Measurements from ENCODE around the gene METTL16.
"Not testable (repeated sequence)": the region's sequence is repeated elsewhere in the genome, so short reads cannot be mapped to it uniquely, and the experiment has no call there.

METTL16 gene

DNA sequence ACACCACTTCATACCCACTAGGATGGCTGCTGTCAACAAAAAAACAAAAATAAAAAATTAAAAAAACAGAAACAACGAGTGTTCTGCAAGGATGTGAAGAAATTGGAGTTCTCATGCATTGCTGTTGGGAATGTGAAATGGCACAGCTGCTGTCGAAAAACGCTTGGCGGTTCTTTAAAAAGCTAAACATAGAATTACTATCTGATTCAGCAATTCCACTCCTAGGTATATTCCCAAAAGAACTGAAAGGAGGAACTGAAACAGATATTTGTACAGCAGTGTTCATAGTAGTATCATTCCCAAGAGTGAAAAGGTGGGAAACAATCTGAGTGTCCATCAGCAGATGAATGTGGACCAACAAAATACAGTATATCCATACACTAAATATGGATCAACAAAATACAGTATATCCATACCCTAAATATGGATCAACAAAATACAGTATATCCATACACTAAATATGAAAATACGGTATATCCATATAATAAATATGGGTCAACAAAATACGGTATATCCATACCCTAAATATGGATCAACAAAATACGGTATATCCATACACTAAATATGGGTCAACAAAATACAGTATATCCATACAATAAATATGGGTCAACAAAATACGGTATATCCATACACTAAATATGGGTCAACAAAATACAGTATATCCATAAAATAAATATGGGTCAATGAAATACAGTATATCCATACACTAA lies 8.7 kb downstream of the METTL16 start:
- no peak for DNase-seq

DNA sequence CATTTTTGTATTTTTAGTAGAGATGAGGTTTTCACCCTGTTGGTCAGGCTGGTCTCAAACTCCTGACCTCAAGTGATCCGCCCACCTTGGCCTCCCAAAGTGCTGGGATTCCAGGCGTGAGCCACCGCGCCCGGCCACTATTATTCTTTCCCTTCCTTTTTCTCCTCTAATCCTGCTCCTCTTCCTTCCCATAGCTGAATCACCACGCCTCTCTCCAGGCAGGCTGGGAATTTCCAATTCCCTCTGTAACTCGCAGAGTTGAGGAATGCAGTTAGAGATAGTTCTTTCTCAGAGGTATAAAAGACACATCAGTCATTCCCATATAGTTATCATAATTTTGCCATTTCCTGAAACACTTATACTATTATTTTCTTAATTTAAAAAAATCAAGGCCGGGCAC lies 11.2 kb downstream of the METTL16 start:
- DNase-seq: no peak

DNA sequence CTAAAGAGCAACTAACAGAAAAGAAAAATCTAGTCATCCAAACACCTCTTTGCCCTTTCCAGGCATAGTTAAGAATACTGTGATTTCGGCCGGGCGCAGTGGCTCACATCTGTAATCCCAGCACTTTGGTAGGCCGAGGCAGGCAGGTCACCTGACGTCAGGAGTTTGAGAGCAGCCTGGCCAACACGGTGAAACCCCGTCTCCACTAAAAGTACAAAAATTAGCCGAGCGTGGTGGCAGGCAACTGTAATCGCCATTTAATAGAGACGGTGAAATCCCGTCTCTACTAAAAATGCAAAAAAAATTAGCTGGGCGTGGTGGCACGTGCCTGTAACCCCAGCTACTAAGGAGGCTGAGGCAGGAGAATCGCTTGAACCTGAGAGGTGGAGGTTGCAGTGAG lies 22.4 kb downstream of the METTL16 start:
- DNase-seq: not testable (repeated sequence)

GRCh38 chr17:2487306-2487705 lies 24.4 kb downstream of the METTL16 start:
- no peak for DNase-seq

DNA sequence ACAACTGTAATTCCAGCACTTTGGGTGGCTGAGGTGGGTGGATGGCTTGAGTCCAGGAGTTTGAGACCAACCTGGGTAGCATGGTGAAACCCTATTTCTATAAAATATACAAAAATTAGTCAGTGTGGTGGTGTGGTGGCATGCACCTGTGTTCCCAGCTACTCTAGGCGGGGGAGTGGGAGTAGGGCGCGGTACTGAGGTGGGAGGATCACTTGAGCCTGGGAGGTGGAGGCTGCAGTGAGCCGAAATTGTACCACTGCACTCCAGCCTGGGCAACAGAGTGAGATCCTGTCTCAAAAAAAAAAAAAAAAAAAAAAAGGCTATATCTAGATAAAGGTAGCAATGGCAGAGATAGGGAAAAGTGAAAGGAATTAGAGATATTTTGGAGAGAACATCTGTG lies 25.0 kb downstream of the METTL16 start:
- DNase-seq: not testable (repeated sequence)

DNA sequence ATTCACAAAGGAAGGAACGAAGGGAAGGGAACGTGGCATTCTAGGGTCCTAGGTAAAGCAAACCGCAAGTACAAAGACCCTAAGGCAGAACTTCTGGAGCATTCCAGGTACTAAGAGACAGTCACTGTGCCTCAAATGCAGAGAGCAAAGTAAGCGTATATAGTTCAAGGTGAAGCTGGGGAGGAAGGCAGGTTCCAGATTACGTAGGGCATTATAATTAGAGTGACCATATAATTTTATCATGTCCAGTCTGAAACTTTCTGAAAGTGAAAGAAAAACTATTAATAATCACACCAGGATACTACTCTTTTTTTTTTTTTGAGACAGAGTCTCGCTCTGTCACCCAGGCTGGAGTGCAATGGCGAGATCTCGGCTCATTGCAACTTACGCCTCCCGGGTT lies 25.7 kb downstream of the METTL16 start:
- no peak for DNase-seq

DNA sequence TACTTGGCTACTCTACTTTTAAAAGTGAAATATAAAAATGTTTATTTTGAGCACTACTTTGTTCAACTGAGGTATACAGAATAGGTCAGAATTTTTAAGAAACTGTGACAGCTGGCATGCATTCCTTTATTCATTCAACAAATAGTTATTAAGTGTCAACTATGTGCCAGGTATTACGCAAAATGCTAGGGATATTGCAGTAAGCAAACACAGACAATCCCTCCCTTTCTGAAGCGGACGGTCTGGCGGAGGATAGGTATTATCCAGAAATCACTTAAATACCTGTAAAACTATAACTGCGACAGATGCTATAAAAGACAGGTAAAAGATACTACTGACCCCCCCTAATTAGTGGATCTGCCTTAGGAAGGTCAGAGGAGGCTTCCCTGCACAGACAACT lies 26.1 kb downstream of the METTL16 start:
- DNase-seq: no peak

DNA sequence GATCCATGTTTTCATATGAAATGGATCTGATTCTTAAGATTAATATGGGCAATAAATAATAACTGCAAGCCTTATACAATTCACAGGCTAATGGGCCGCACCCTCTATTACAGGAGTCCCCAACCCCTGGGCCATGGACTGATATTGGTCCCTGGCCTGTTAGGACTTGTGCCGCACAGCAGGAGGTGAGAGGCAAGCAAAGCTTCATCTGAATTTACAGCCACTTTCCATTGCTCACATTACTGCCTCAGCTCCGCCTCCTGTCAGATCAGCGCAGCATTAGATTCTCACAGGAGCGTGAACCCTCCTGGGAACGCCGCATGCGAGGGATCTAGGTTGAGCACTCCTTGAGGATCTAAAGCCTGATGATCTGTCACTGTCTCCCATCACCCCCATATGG lies 26.8 kb downstream of the METTL16 start:
- DNase-seq: no peak

- no peak for DNase-seq
Observed at GRCh38 chr17:2483084-2483483, 28.6 kb downstream of the METTL16 start.

DNA sequence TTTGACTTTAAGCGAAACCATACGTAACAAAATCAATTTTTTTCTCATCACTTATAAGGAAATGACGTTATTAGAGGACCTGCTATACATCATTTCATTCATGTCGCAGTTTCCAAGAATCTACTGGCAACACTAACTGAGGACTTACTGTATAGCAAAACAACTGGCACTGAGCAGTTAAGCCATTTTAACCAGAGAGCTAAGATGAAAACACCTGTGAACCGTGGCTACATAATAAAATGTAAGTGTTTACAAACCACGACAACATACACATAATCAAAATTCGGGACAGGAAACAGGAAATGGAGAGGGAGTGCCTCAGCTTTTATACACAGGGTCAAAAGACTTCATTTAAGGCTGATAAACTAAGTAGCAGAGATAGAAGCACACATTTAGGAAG lies 29.5 kb downstream of the METTL16 start:
- peak; percentile 62 for DNase-seq

GRCh38 chr17:2481760-2482159 lies 29.9 kb downstream of the METTL16 start:
- no peak for DNase-seq

GRCh38 chr17:2478458-2478857 lies 33.2 kb downstream of the METTL16 start:
- no peak for DNase-seq

DNA sequence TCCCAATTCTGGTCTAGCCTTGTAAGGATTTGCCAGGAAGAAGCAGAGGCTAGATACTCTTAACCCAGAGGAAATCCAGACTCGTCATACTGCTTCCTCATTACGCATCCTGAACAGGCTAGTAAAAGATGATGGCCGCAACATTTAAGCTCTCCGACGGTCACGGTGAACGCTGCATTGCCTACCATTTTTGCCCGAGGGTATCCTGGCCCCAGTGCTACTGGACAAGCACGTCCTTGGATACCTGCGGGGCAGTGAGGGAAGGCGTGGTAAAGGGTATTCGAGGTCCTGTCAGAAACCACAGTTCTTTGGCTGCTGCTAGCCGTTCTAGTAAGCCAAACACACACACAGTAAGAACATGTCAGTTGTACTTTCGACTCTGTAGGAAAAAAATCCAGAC lies 36.6 kb downstream of the METTL16 start:
- DNase-seq: no peak

DNA sequence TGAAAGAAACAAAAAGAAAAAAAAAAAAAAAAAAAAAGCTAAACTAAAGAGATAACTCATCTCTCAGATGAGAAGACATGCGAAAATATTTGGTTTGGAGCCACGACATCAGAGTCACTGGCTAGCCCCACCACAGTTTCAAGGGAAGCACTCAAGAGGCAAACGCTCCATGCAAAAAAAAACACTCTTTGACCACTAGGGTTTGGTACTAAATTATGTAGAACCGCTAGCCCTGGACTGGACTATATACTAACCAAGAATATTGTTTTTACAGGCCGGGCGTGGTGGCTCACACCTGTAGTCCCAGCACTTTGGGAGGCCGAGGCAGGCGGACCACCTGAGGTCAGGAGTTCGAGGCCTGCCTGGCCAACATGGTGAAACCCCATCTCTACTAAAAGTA lies 37.3 kb downstream of the METTL16 start:
- no peak for DNase-seq

GRCh38 chr17:2468270-2468669 lies 43.4 kb downstream of the METTL16 start:
- no peak for DNase-seq

DNA sequence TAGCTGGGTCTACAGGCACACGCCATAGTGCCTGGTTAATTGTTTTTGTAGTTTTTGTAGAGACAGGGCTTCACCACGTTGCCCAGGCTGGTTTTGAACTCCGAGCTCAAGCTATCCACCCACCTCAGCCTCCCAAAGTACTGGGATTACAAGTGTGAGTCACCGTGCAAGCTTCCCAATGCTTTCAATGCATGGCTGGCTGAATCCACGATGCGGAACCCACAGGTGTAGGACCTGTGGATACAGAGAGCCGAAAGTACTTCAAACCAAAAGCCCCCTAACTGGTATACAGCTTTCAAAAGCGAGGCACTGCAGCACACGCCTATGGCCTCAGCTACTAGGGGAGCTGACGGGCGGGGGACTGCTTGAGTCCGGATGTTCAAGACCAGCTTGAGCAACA lies 44.8 kb downstream of the METTL16 start:
- DNase-seq: no peak

DNA sequence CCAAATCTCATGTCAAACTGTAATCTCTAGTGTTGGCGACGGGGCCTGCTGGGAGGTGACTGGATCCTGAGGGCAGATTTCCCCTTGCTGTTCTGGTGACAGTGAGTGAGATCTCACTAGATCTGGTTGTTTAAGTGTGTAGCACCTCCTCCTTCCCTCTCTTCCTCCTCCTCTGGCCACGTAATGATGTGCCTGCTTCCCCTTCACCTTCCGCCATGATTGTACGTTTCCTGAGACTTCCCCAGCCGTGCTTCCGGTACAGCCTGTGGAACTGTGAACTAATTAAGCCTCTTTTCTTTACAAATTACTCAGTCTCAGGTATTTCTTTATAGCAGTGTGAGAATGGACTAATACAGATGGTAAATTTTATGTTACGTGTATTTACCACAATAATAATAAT lies 49.2 kb downstream of the METTL16 start:
- no peak for DNase-seq

- DNase-seq: no peak
Observed at GRCh38 chr17:2459917-2460271, 51.8 kb downstream of the METTL16 start.

GRCh38 chr17:2457913-2458312 lies 53.8 kb downstream of the METTL16 start:
- DNase-seq: no peak

DNA sequence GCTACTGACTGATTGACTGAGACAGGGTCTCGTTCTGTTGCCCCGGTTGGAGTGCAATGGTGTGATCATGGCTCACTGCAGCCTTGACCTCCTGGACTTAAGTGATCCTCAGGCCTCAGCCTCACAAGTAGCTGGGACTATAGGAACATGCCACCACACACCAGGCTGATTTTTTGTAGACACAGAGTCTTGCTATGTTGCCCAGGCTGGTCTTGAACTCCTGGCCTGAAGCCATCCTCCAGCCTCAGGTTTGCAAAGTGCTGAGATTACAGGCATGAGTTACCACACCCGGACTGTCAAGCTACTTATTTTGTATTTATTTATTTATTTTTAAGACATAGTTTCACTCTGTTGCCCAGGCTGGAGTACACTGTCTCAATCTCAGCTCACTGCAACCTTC lies 55.2 kb downstream of the METTL16 start:
- no peak for DNase-seq

DNA sequence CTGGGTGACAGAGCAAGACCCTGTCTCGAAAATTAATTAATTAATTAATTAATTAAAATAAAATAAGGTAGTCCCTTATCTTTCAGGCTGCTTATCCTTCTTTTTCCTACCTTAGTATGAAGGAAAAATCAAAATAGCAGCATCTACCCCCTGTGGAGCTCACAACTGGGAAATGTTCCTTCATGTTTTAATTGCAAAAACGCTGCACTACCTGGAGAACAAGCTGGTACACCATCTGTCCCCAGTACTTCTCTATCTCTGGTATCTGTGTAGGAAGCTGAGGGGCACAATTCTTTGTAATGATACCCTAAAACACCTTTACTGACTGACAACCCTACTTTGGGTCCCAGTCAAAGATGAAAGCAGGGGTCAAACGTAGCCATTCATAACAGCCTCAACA lies 55.7 kb downstream of the METTL16 start:
- DNase-seq: no peak

- DNase-seq: no peak
Observed at GRCh38 chr17:2453866-2454265, 57.8 kb downstream of the METTL16 start.

DNA sequence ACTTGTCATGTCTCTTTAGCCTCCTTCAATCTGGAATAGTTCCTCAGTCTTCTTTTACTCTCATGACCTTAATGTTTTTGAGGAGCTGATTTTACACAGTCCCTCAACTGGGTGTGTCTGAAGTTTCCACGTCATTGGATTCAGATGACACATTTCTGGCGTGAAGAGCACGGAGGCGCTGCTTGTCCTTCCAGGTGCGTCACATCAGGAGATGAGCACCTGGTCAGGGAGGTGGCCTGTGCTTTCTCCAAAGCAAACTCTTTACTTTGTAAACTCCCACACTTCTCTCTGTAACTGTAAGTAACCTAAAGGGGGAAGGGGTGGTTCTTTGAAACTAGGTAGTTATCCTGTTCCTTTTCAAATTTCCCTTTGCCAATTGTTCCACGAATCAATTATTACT lies 58.4 kb downstream of the METTL16 start:
- DNase-seq: no peak

- no peak for DNase-seq
Observed at GRCh38 chr17:2452216-2452750, 59.4 kb downstream of the METTL16 start.

DNA sequence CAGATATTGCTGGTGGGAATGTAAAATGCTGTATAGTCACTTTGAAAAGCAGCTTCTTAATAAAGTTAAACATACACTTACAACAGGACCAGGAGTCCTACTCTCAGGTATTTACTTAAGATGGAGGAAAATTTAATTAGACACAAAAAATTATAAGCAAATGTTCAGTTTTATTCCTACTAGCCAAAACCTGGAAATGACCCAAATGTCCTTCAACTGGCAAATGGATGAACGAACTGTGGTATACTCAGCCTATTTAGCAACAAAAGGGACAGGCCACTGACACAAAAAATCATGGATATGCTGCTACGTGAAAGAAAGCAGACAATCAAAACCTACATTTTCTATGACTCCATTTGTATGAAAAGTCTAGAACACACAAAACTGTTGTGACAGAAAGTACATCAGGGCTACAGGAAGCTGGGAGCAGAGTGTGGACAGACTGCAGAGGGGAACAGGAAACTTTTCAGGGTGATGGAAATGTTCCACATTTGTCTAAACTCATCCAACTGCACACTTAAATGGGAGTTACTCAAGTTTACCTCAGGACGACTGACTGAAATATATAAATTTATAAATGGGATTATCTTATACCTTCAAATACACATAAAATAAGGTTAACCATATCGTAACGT lies 61.6 kb downstream of the METTL16 start:
- DNase-seq: no peak
